K562 (cell line): ENCODE results near the gene MYO16. TPM values are rescaled to one million over a fixed set of nuclear protein-coding genes. Genes with fewer than 3 reads are reported as not detected.

Experiments
- ELK3 ChIP-seq: fragments of 450-650 bp; formaldehyde crosslinking; IDR thresholded peaks from 2 replicates; pipeline ENCODE4 v1.4.0; 2020; ENCODE audit warnings: mild to moderate bottlenecking
- HLTF ChIP-seq: fragments of 450-650 bp; IDR thresholded peaks from 2 replicates; pipeline ENCODE4 v1.6.1; 2016
- NR2C1 ChIP-seq, 2 experiments: fragments of 450-650 bp; IDR thresholded peaks; 2 replicates each; pipeline ENCODE4 v1.6.1; 2017; ENCODE audit warnings: mild to moderate bottlenecking in 2 of 2, antibody characterized with exemption in 1 of 2, inconsistent platforms in 1 of 2, missing compliant biosample characterization in 1 of 2, missing genetic modification characterization in 1 of 2
- PCBP2 ChIP-seq: fragments of 200-400 bp; formaldehyde crosslinking; IDR thresholded peaks from 2 replicates; pipeline ENCODE4 v1.6.1; 2018; ENCODE audit warnings: low read length, low read depth, mild to moderate bottlenecking, moderate library complexity; ENCODE audit not compliant: poor library complexity, severe bottlenecking
- PHB ChIP-seq: fragments of 250-450 bp; sonication (Bioruptor Pico); IDR thresholded peaks from 2 replicates; pipeline ENCODE4 v1.5.0; 2021
- PHTF2 ChIP-seq: fragments of 250-450 bp; sonication (Bioruptor Pico); IDR thresholded peaks from 2 replicates; pipeline ENCODE4 v1.5.0; 2021; ENCODE audit warnings: mild to moderate bottlenecking
- SIX5 ChIP-seq, 2 experiments: IDR thresholded peaks; 2 replicates each; pipeline ENCODE4 v1.6.1; 2011; ENCODE audit warnings: low read length in 2 of 2, borderline replicate concordance in 1 of 2, low read depth in 1 of 2, mild to moderate bottlenecking in 1 of 2, moderate library complexity in 1 of 2; ENCODE audit not compliant: insufficient read depth in 1 of 2
- TCF7L2 ChIP-seq: fragments of 150-350 bp; IDR thresholded peaks from 2 replicates; pipeline ENCODE4 v1.6.1; 2016; ENCODE audit warnings: low read depth, mild to moderate bottlenecking, low read length, moderate library complexity
- ZBTB9 ChIP-seq: fragments of 450-650 bp; formaldehyde crosslinking; IDR thresholded peaks from 2 replicates; pipeline ENCODE4 v1.4.0; 2020; ENCODE audit warnings: mild to moderate bottlenecking, moderate library complexity
- ZMIZ1 ChIP-seq, 2 experiments: fragments of 150-350 bp in 1 of 2; IDR thresholded peaks; 2 replicates each; pipeline ENCODE4 v1.6.1; 2012 to 2016; ENCODE audit warnings: low read depth in 2 of 2, low read length in 2 of 2, mild to moderate bottlenecking in 1 of 2, moderate library complexity in 1 of 2
- ZNF76 ChIP-seq: fragments of 250-450 bp; sonication (Bioruptor Pico); IDR thresholded peaks from 2 replicates; pipeline ENCODE4 v1.4.0; 2020; ENCODE audit warnings: mild to moderate bottlenecking, moderate library complexity, borderline replicate concordance
- polyA plus RNA-seq, 8 experiments: library from polyadenylated mRNA; depleted of rRNA in 4 of 8; stranded (reverse) in 5 of 8; unstranded in 3 of 8; fragments of >200 nt; fragmentation: Nextera tagmentation in 2 of 8; fragmentation: Illumina TruSeq in 1 of 8; extraction: Ambion mirVana in 2 of 8; extraction: Trizol in 1 of 8; gene quantifications; 2 replicates each; pipeline versions ENCODE4 v1.2.1 to v1.2.3, GENCODE V29; 2011 to 2014; ENCODE audit warnings: inconsistent platforms in 1 of 8, missing spikeins in 1 of 8
- total RNA-seq, 7 experiments: library from RNA; depleted of rRNA in 6 of 7; stranded (reverse); fragments of >200 nt in 6 of 7; fragmentation: Illumina TruSeq in 2 of 7; extraction: Trizol in 2 of 7; gene quantifications; 2 replicates each; pipeline versions ENCODE4 v1.2.1 to v1.2.3, GENCODE V29; 2011 to 2021; ENCODE audit warnings: low replicate concordance in 1 of 7
- TF ChIP-seq, protein P1 (sequence below): fragments of 200-400 bp; formaldehyde crosslinking; IDR thresholded peaks from 2 replicates; pipeline ENCODE4 v1.6.1; 2017; ENCODE audit warnings: mild to moderate bottlenecking, low read depth, low read length, moderate library complexity
- TF ChIP-seq, protein P2 (sequence below), 2 experiments: fragments of 200-800 bp in 1 of 2; sonication (Bioruptor generic) in 1 of 2; sonication (generic) in 1 of 2; formaldehyde crosslinking in 1 of 2; IDR thresholded peaks in 1 of 2; conservative IDR thresholded peaks in 1 of 2; 2 replicates each; pipeline versions ENCODE4 v1.5.0 to v1.6.1; 2016 to 2020; ENCODE audit warnings: missing compliant biosample characterization in 1 of 2, missing genetic modification characterization in 1 of 2, missing genetic modification reagents in 1 of 2

The MYO16 gene
- total and polyA plus RNA-seq, 9 of the 15 experiments (the other 6 are each of a cell fraction or from before 2014, with no cell fraction given), result 4.3 to 45.7 (median 12.1) TPM

GRCh38 chr13:108769213-108770070 is 140.0 kb downstream of the MYO16 start (continued):
- no peak for TF ChIP-seq ZBTB9 (CRISPR knock-in tag)
- TF ChIP-seq ZMIZ1 (IDR thresholded peaks at IDR 0.05; ENCODE audit: low read depth in 2 of 2, low read length in 2 of 2), result peak in 1 of 2 experiments; percentile 92; a peak in 2 of 4 replicates
- TF ChIP-seq ZNF76 (CRISPR knock-in tag), result no peak
- TF ChIP-seq PCBP2, result no peak
- TF ChIP-seq, protein P1, sequence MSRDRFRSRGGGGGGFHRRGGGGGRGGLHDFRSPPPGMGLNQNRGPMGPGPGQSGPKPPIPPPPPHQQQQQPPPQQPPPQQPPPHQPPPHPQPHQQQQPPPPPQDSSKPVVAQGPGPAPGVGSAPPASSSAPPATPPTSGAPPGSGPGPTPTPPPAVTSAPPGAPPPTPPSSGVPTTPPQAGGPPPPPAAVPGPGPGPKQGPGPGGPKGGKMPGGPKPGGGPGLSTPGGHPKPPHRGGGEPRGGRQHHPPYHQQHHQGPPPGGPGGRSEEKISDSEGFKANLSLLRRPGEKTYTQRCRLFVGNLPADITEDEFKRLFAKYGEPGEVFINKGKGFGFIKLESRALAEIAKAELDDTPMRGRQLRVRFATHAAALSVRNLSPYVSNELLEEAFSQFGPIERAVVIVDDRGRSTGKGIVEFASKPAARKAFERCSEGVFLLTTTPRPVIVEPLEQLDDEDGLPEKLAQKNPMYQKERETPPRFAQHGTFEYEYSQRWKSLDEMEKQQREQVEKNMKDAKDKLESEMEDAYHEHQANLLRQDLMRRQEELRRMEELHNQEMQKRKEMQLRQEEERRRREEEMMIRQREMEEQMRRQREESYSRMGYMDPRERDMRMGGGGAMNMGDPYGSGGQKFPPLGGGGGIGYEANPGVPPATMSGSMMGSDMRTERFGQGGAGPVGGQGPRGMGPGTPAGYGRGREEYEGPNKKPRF, result no peak
- no peak for TF ChIP-seq PHB (CRISPR knock-in tag)
- TF ChIP-seq SIX5 (IDR thresholded peaks at IDR 0.05; ENCODE audit: borderline replicate concordance in 1 of 2, insufficient read depth in 1 of 2, low read depth in 1 of 2, low read length in 2 of 2), result no peak
- no peak for TF ChIP-seq ELK3 (CRISPR knock-in tag)
- TF ChIP-seq NR2C1 (IDR thresholded peaks at IDR 0.05), result no peak
- TF ChIP-seq NR2C1 (tag; IDR thresholded peaks at IDR 0.05), result no peak
- no peak for TF ChIP-seq HLTF
- no peak for TF ChIP-seq TCF7L2
- TF ChIP-seq PHTF2 (CRISPR knock-in tag), result no peak
- TF ChIP-seq, protein P2, sequence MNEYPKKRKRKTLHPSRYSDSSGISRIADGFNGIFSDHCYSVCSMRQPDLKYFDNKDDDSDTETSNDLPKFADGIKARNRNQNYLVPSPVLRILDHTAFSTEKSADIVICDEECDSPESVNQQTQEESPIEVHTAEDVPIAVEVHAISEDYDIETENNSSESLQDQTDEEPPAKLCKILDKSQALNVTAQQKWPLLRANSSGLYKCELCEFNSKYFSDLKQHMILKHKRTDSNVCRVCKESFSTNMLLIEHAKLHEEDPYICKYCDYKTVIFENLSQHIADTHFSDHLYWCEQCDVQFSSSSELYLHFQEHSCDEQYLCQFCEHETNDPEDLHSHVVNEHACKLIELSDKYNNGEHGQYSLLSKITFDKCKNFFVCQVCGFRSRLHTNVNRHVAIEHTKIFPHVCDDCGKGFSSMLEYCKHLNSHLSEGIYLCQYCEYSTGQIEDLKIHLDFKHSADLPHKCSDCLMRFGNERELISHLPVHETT (CRISPR knock-in tag; conservative IDR thresholded peaks at IDR 0.05 in 1 of 2, IDR thresholded peaks at IDR 0.05 in 1 of 2), result peak in 1 of 2 experiments; percentile 30; a peak in 1 of 4 replicates
